B cell (primary cell): Measurements from ENCODE around the gene BNIP3. TPM values are rescaled to one million over a fixed set of nuclear protein-coding genes. Genes with fewer than 3 reads are reported as not detected.

Source experiments
- ATAC-seq: fragments of 200-7000 bp; cut with Tn5 transposase; one replicate; pipeline ENCODE4 v1.10.0; 2021; ENCODE audit warnings: low read depth, mild to moderate bottlenecking, moderate number of reproducible peaks, moderate library complexity
- CTCF ChIA-PET: fragments of 350-600 bp; sonication (Branson Sonifier 250); formaldehyde crosslinking; loops from one replicate; lab custom pipeline; 2021; ENCODE audit warnings: antibody characterized with exemption, inconsistent platforms; lab: Charles Lee
- POLR2A ChIA-PET: fragments of 350-600 bp; sonication (Branson Sonifier 250); formaldehyde crosslinking; loops from one replicate; lab custom pipeline; 2021; ENCODE audit warnings: antibody characterized with exemption; lab: Charles Lee
- DNase-seq: peaks from one replicate; pipeline ENCODE4 v3.0.0; 2013
- H2AFZ ChIP-seq: 2 replicates; pipeline ENCODE4 v1.6.1; 2012; ENCODE audit warnings: mild to moderate bottlenecking, low read depth, low read length; ENCODE audit not compliant: insufficient read depth, poor library complexity, severe bottlenecking
- H3K27ac ChIP-seq, 2 donors: 1 replicate in 1 of 2; 2 replicates in 1 of 2; pipeline ENCODE4 v1.5.1; 2012 to 2013; ENCODE audit warnings: low read length in 2 of 2, mild to moderate bottlenecking in 2 of 2, moderate library complexity in 1 of 2
- H3K27me3 ChIP-seq, 4 experiments: fragments of 200-600 bp in 1 of 4; sonication (generic) in 1 of 4; replicated peaks in 1 of 4; 1 replicate in 2 of 4; 2 replicates in 2 of 4; pipeline versions ENCODE4 v1.6.1 to v1.7.0; 2013 to 2016; ENCODE audit warnings: low read length in 3 of 4, mild to moderate bottlenecking in 2 of 4, mixed read lengths in 1 of 4, moderate library complexity in 1 of 4; ENCODE audit not compliant: insufficient read depth in 4 of 4, control insufficient read depth in 3 of 4; ENCODE audit errors: control extremely low read depth in 1 of 4
- H3K36me3 ChIP-seq, 2 experiments: replicated peaks in 1 of 2; 1 replicate in 1 of 2; 2 replicates in 1 of 2; pipeline versions ENCODE4 v1.6.1 to v1.7.1; 2013; ENCODE audit warnings: low read length in 1 of 2; ENCODE audit not compliant: insufficient read depth in 2 of 2, control insufficient read depth in 1 of 2; ENCODE audit errors: control extremely low read depth in 1 of 2, extremely low read depth in 1 of 2
- H3K4me1 ChIP-seq, 2 donors: fragments of 200-600 bp in 1 of 2; sonication (generic) in 1 of 2; 1 replicate in 1 of 2; 2 replicates in 1 of 2; pipeline versions ENCODE4 v1.5.1 to v1.6.1; 2013 to 2017; ENCODE audit warnings: low read length in 2 of 2; ENCODE audit not compliant: control insufficient read depth in 2 of 2, insufficient read depth in 2 of 2
- H3K4me2 ChIP-seq: replicated peaks from 2 replicates; pipeline ENCODE3; 2012; ENCODE audit warnings: mild to moderate bottlenecking, low read depth, low read length; ENCODE audit not compliant: poor library complexity, severe bottlenecking
- H3K4me3 ChIP-seq, 5 experiments: fragments of 200-600 bp in 1 of 5; sonication (generic) in 1 of 5; 1 replicate in 3 of 5; 2 replicates in 2 of 5; pipeline versions ENCODE4 v1.5.1 to v1.7.0; 2011 to 2016; ENCODE audit warnings: low read length in 4 of 5, mild to moderate bottlenecking in 4 of 5, low read depth in 2 of 5, control low read depth in 1 of 5, moderate library complexity in 1 of 5; ENCODE audit not compliant: insufficient read depth in 1 of 5; ENCODE audit errors: control extremely low read depth in 1 of 5, extremely low read depth in 1 of 5
- H3K79me2 ChIP-seq: fragments of 200-600 bp; sonication (generic); one replicate; pipeline ENCODE4 v1.6.0; 2016; ENCODE audit warnings: low read length; ENCODE audit not compliant: control insufficient read depth, insufficient read depth
- H3K9ac ChIP-seq: fragments of 200-600 bp; sonication (generic); 2 replicates; pipeline ENCODE4 v1.6.1; 2017; ENCODE audit warnings: mild to moderate bottlenecking, low read length, moderate library complexity
- H3K9me3 ChIP-seq, 3 donors: one replicate each; pipeline versions ENCODE4 v1.6.1 to v1.7.1; 2013; ENCODE audit warnings: low read length in 2 of 3; ENCODE audit not compliant: control insufficient read depth in 2 of 3, insufficient read depth in 1 of 3; ENCODE audit errors: control extremely low read depth in 1 of 3
- H4K20me1 ChIP-seq: 2 replicates; pipeline ENCODE4 v1.6.0; 2012; ENCODE audit warnings: mild to moderate bottlenecking, low read length; ENCODE audit not compliant: insufficient read depth, control insufficient read depth, poor library complexity, severe bottlenecking
- H3K27ac Mint-ChIP-seq: one replicate; pipeline ENCODE4 v1.8.0; 2021; ENCODE audit warnings: mixed read lengths
- H3K27me3 Mint-ChIP-seq: one replicate; pipeline ENCODE4 v1.8.0; 2021; ENCODE audit warnings: mixed read lengths
- H3K4me1 Mint-ChIP-seq: one replicate; pipeline ENCODE4 v1.8.0; 2021; ENCODE audit warnings: mixed read lengths
- H3K4me3 Mint-ChIP-seq: one replicate; pipeline ENCODE4 v1.8.0; 2021; ENCODE audit warnings: mixed read lengths
- H3K9me3 Mint-ChIP-seq: one replicate; pipeline ENCODE4 v1.8.0; 2022; ENCODE audit warnings: mixed read lengths; ENCODE audit not compliant: insufficient read depth
- CTCF ChIP-seq: fragments of 200-600 bp; IDR thresholded peaks from one replicate; pipeline ENCODE4 v1.8.0; 2022; ENCODE audit warnings: antibody characterized with exemption, mild to moderate bottlenecking
- EZH2 ChIP-seq: IDR thresholded peaks from 2 replicates; pipeline ENCODE4 v1.6.1; 2012; ENCODE audit warnings: borderline replicate concordance, low read depth, mild to moderate bottlenecking, moderate library complexity, low read length; ENCODE audit not compliant: insufficient read depth, poor library complexity, severe bottlenecking
- WGBS: methylation state at CpG from one replicate; pipeline ENCODE4 v1.1.5; 2013; ENCODE audit warnings: missing lambda C conversion rate; ENCODE audit not compliant: insufficient coverage; 5-methylcytosine and 5-hydroxymethylcytosine counted together
- intact Hi-C: fragments of 100-400 bp; cut with micrococcal nuclease; formaldehyde crosslinking; loops from one replicate; pipeline ENCODE4 v1.10.0; 2022
- polyA plus RNA-seq: library from polyadenylated mRNA; depleted of rRNA; stranded (reverse); fragments of >200 nt; gene quantifications from 2 replicates; pipeline ENCODE4 v1.2.3, GENCODE V29; 2012
- total RNA-seq, 2 donors: library from RNA; stranded (reverse); fragments of 120-200 nt in 1 of 2; gene quantifications; 1 replicate in 1 of 2; 2 replicates in 1 of 2; pipeline versions ENCODE4 v1.2.3 to v1.2.4, GENCODE V29; 2013 to 2022

BNIP3 gene
- total and polyA plus RNA-seq, 2 donors (not counting 1 experiment from before 2014, with no cell fraction given): 7.1 to 10.9 TPM

- Mint-ChIP-seq H3K27ac (no peak overlapping the region), H3K4me1 (peaks cover 3% of the 10 kb centered on the region), H3K27me3 (peaks cover 9% of the 10 kb centered on the region), H3K9me3 (no peaks in the 10 kb centered on the region), H3K4me3 (no peak overlapping the region)
- Histone ChIP-seq H3K4me3 (no peak overlapping the region), H2AFZ (no peak overlapping the region), H3K36me3 (no peaks in the 10 kb centered on the region), H3K4me2 (no peak overlapping the region), H3K9ac (no peak overlapping the region), H3K9me3 (no peaks in the 10 kb centered on the region), H4K20me1 (no peaks in the 10 kb centered on the region), H3K79me2 (no peaks in the 10 kb centered on the region), H3K27ac (no peak overlapping the region), H3K4me1 (peaks cover 0 to 6% of the 10 kb centered on the region in 2 donors), H3K27me3 (no peaks in the 10 kb centered on the region)
- WGBS: 91% methylated on average over 8 of the region's 13 CpGs
- CTCF ChIA-PET: no interaction called here
- ATAC-seq (no peak), DNase-seq (no peak)
- intact Hi-C loops: no loop called here
- POLR2A ChIA-PET: no interaction called here
- TF ChIP-seq EZH2: no peak
- TF ChIP-seq CTCF: no peak
Measured at GRCh38 chr10:131997366-131998049, 15.8 kb upstream of the BNIP3 start.
